Thymus (tissue), 11 donors: ENCODE data around the gene HTRA1. TPM values are rescaled to one million over a fixed set of nuclear protein-coding genes. Genes with fewer than 3 reads are reported as not detected.

Experiments
- DNase-seq, 9 donors: peaks; one replicate each; pipeline ENCODE4 v3.0.0-alpha.2; 2013; ENCODE audit warnings: low spot score in 9 of 9, low read depth in 6 of 9, missing footprints in 1 of 9
- H3K27ac ChIP-seq, 2 donors: one replicate each; pipeline ENCODE4 v1.5.1; 2013; ENCODE audit warnings: control low read depth in 1 of 2, low read depth in 1 of 2, low read length in 1 of 2, mild to moderate bottlenecking in 1 of 2, moderate library complexity in 1 of 2
- H3K27me3 ChIP-seq, 2 donors: one replicate each; pipeline ENCODE4 v1.5.1; 2013; ENCODE audit warnings: low read length in 1 of 2; ENCODE audit not compliant: control insufficient read depth in 2 of 2, insufficient read depth in 1 of 2
- H3K36me3 ChIP-seq, 2 donors: one replicate each; pipeline ENCODE4 v1.5.1; 2013; ENCODE audit warnings: low read length in 1 of 2, mild to moderate bottlenecking in 1 of 2, moderate library complexity in 1 of 2; ENCODE audit not compliant: control insufficient read depth in 2 of 2, insufficient read depth in 2 of 2
- H3K4me1 ChIP-seq, 2 donors: one replicate each; pipeline ENCODE4 v1.5.1; 2013; ENCODE audit warnings: low read length in 2 of 2; ENCODE audit not compliant: control insufficient read depth in 2 of 2, insufficient read depth in 2 of 2
- H3K4me3 ChIP-seq, 2 donors: one replicate each; pipeline ENCODE4 v1.5.1; 2013; ENCODE audit warnings: low read length in 2 of 2, control low read depth in 1 of 2, mild to moderate bottlenecking in 1 of 2
- H3K9me3 ChIP-seq, 2 donors: one replicate each; pipeline ENCODE4 v1.5.1; 2013; ENCODE audit warnings: low read length in 1 of 2, mild to moderate bottlenecking in 1 of 2; ENCODE audit not compliant: control insufficient read depth in 2 of 2, insufficient read depth in 1 of 2
- WGBS: extraction: QIAGEN DNeasy Blood & Tissue Kit; methylation state at CpG from one replicate; pipeline ENCODE4 v1.1.7; 2013; 5-methylcytosine and 5-hydroxymethylcytosine counted together
- polyA plus RNA-seq: library from polyadenylated mRNA; stranded (reverse); fragments of 200-250 nt; gene quantifications from one replicate; pipeline ENCODE4 v1.2.3, GENCODE V29; 2013
- total RNA-seq: library from RNA; stranded (reverse); fragments of 120-200 nt; gene quantifications from one replicate; pipeline ENCODE4 v1.2.4, GENCODE V29; 2013
- donor health status: healthy.

The HTRA1 gene
- total and polyA plus RNA-seq, 2 donors = 12.0 to 82.8 TPM

- H3K9me3 ChIP-seq = no peaks in the 10 kb centered on the region
- DNase-seq = no peak
- no peak overlapping the region for H3K27ac ChIP-seq
- no peaks in the 10 kb centered on the region for H3K36me3 ChIP-seq
- H3K27me3 ChIP-seq = no peaks in the 10 kb centered on the region
- 95% methylated on average over 8 of the region's 8 CpGs for WGBS
- no peaks in the 10 kb centered on the region for H3K4me1 ChIP-seq
- no peak overlapping the region for H3K4me3 ChIP-seq
Measured at GRCh38 chr10:122544493-122544892, 83.1 kb downstream of the HTRA1 start.

- H3K9me3 ChIP-seq = no peaks in the 10 kb centered on the region
- no peak for DNase-seq
- H3K36me3 ChIP-seq = no peaks in the 10 kb centered on the region
- no peaks in the 10 kb centered on the region for H3K27me3 ChIP-seq
- H3K4me1 ChIP-seq = no peaks in the 10 kb centered on the region
- WGBS = 95% methylated on average over 8 of the region's 8 CpGs
- no peak overlapping the region for H3K27ac ChIP-seq
- no peak overlapping the region for H3K4me3 ChIP-seq
Measured at GRCh38 chr10:122546242-122546641, 84.9 kb downstream of the HTRA1 start.

- H3K27me3 ChIP-seq = no peaks in the 10 kb centered on the region
- H3K27ac ChIP-seq = no peak overlapping the region
- 91% methylated on average over 11 of the region's 11 CpGs for WGBS
- no peaks in the 10 kb centered on the region for H3K9me3 ChIP-seq
- no peaks in the 10 kb centered on the region for H3K36me3 ChIP-seq
- no peak for DNase-seq
- H3K4me1 ChIP-seq = no peaks in the 10 kb centered on the region
- no peak overlapping the region for H3K4me3 ChIP-seq
Measured at GRCh38 chr10:122548407-122549085, 87.2 kb downstream of the HTRA1 start.

GRCh38 chr10:122549636-122550035 lies 88.3 kb downstream of the HTRA1 start:
- 95% methylated on average over 2 of the region's 2 CpGs for whole genome bisulfite sequencing
- H3K9me3 ChIP-seq = no peaks in the 10 kb centered on the region

GRCh38 chr10:122550427-122550826 lies 89.1 kb downstream of the HTRA1 start:
- Histone ChIP-seq H3K27me3 (no peaks in the 10 kb centered on the region), H3K4me1 (no peaks in the 10 kb centered on the region), H3K36me3 (no peaks in the 10 kb centered on the region), H3K9me3 (no peaks in the 10 kb centered on the region), H3K4me3 (no peak overlapping the region), H3K27ac (no peak overlapping the region)
- WGBS = 96% methylated on average over 9 of the region's 9 CpGs
- DNase-seq = no peak

More at GRCh38 chr10:122549636-122550035, 88.3 kb downstream of the HTRA1 start:
- H3K27ac ChIP-seq = no peak overlapping the region
- no peaks in the 10 kb centered on the region for H3K36me3 ChIP-seq
- H3K4me1 ChIP-seq = no peaks in the 10 kb centered on the region
- H3K4me3 ChIP-seq = no peak overlapping the region
- DNase-seq = no peak
- H3K27me3 ChIP-seq = no peaks in the 10 kb centered on the region

GRCh38 chr10:122550983-122551382 lies 89.6 kb downstream of the HTRA1 start:
- no peak overlapping the region for H3K4me3 ChIP-seq
- H3K27ac ChIP-seq = no peak overlapping the region
- DNase-seq = no peak
- H3K9me3 ChIP-seq = no peaks in the 10 kb centered on the region
- H3K27me3 ChIP-seq = no peaks in the 10 kb centered on the region
- no peaks in the 10 kb centered on the region for H3K4me1 ChIP-seq
- 36% methylated on average over 3 of the region's 3 CpGs for WGBS
- H3K36me3 ChIP-seq = no peaks in the 10 kb centered on the region

GRCh38 chr10:122551450-122551849 lies 90.1 kb downstream of the HTRA1 start:
- 51% methylated on average over 9 of the region's 9 CpGs for WGBS
- Histone ChIP-seq H3K27ac (no peak overlapping the region), H3K27me3 (no peaks in the 10 kb centered on the region), H3K4me3 (no peak overlapping the region), H3K4me1 (no peaks in the 10 kb centered on the region), H3K9me3 (no peaks in the 10 kb centered on the region), H3K36me3 (no peaks in the 10 kb centered on the region)
- DNase-seq = no peak

GRCh38 chr10:122553341-122553740 lies 92.0 kb downstream of the HTRA1 start:
- Histone ChIP-seq H3K27ac (no peak overlapping the region), H3K9me3 (no peaks in the 10 kb centered on the region), H3K4me1 (no peaks in the 10 kb centered on the region), H3K36me3 (no peaks in the 10 kb centered on the region), H3K27me3 (no peaks in the 10 kb centered on the region), H3K4me3 (no peak overlapping the region)
- 94% methylated on average over 6 of the region's 6 CpGs for WGBS
- DNase-seq = no peak

- H3K27me3 ChIP-seq = no peaks in the 10 kb centered on the region
- no peaks in the 10 kb centered on the region for H3K36me3 ChIP-seq
- H3K4me3 ChIP-seq = no peak overlapping the region
- no peak overlapping the region for H3K27ac ChIP-seq
- no peaks in the 10 kb centered on the region for H3K9me3 ChIP-seq
- H3K4me1 ChIP-seq = no peaks in the 10 kb centered on the region
- WGBS = 92% methylated on average over 6 of the region's 6 CpGs
- no peak for DNase-seq
Measured at GRCh38 chr10:122554131-122555036, 93.0 kb downstream of the HTRA1 start.
